ENCODE data around the gene CIZ1. TPM values are rescaled to one million over a fixed set of nuclear protein-coding genes. Genes with fewer than 3 reads are reported as not detected.

The CIZ1 gene
- total RNA-seq, 2 donors from 2014 or later = 161 to 203 TPM

DNA sequence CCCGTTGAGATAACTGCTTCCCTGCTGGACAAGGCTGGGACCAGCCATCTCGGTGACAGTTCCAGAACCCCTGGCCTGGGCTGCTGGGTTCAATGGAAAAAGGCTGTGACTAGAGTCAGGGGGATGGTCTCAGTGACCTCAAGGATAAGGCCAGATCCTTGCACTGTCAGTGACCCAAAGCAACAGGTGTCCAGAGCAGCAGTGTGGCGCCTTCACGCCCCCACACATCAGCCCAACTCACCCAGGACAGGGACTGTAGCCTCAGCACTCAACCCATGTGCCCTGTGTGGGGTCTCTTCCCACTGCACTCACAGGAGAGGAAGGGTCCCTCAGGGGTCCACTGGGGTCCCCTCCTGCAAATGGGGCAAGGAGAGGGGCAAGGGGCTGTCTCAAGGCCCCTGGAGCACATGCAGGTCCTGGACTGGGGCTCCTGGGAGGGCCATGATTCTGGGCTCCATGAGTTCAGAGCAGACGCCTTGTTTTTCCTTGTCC is 42.8 kb downstream of the CIZ1 start:
- ATAC-seq (replicated peaks in 1 of 2) (no peak), DNase-seq (no peak)
- H3K4me3 Mint-ChIP-seq = no peak overlapping the region
- H3K4me1 Mint-ChIP-seq (ENCODE audit: low read depth) = peaks cover 6% of the 10 kb centered on the region
- H3K9me3 Mint-ChIP-seq = no peaks in the 10 kb centered on the region
- no peaks in the 10 kb centered on the region for H3K36me3 Mint-ChIP-seq (ENCODE audit: insufficient read depth in 2 of 2)
- H3K27ac Mint-ChIP-seq = no peak overlapping the region
- H3K27me3 Mint-ChIP-seq (ENCODE audit: low read depth) = no peaks in the 10 kb centered on the region

DNA sequence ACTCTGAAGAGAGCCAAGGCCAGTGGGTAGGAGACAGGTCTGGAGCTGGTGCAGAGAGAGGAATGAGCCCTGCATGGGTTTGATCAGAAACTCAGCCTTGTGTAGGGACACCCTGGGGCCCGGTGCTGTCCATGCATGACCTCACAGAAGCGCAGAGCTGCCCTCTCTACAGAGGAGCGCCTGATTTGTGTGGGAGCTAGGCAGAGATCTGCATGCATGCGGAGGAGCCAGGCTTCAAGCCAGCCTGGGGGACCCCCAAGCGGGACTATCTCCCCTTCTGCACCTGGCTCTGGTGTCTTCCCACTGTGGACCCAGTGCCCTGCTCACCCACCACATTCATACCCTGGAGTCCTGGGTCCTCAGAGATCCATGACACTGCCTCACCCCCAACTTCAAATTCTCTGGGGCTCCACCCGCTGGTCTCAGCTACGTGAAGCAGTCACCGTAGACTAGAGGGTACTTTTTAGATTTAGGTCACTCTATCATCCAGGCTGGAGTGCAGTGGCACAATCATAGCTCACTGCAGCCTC is 44.7 kb downstream of the CIZ1 start:
- Mint-ChIP-seq H3K27ac (no peak overlapping the region), H3K27me3 (ENCODE audit: low read depth) (no peaks in the 10 kb centered on the region), H3K4me3 (no peak overlapping the region), H3K36me3 (ENCODE audit: insufficient read depth in 2 of 2) (no peaks in the 10 kb centered on the region), H3K4me1 (ENCODE audit: low read depth) (peaks cover 15% of the 10 kb centered on the region), H3K9me3 (no peaks in the 10 kb centered on the region)
- ATAC-seq (replicated peaks in 1 of 2) (no peak), DNase-seq (no peak)

GRCh38 chr9:128145951-128146351 is 45.4 kb downstream of the CIZ1 start:
- Mint-ChIP-seq H3K4me1 (ENCODE audit: low read depth) (peaks cover 14% of the 10 kb centered on the region), H3K9me3 (no peaks in the 10 kb centered on the region), H3K4me3 (no peak overlapping the region), H3K36me3 (ENCODE audit: insufficient read depth in 2 of 2) (no peaks in the 10 kb centered on the region), H3K27ac (no peak overlapping the region), H3K27me3 (ENCODE audit: low read depth) (no peaks in the 10 kb centered on the region)
- no peak for ATAC-seq (replicated peaks in 1 of 2)
- no peak for DNase-seq

DNA sequence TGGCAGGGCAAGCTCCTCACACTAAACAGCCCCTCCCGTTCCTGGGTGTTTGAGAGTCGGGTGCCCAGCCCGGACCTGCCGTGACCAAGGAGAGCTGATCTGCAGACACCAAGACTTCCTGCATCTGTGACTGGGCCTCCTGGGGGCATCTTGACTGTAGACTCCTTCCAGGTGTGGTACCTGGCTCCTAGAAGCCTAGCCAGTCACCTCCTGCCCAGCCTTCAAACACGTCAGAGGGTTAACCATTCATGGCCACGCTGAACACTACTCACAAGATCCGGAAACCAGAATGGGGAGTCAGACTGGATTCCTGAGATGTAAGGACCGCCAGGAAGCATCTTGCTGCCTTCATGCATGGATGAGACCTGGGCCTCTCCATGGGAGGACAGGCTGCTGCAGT is 45.8 kb downstream of the CIZ1 start:
- ATAC-seq (replicated peaks in 1 of 2) (no peak), DNase-seq (no peak)
- H3K4me3 Mint-ChIP-seq = no peak overlapping the region
- H3K27me3 Mint-ChIP-seq (ENCODE audit: low read depth) = no peaks in the 10 kb centered on the region
- H3K9me3 Mint-ChIP-seq = no peaks in the 10 kb centered on the region
- H3K36me3 Mint-ChIP-seq (ENCODE audit: insufficient read depth in 2 of 2) = no peaks in the 10 kb centered on the region
- H3K27ac Mint-ChIP-seq = no peak overlapping the region
- peaks cover 10% of the 10 kb centered on the region for H3K4me1 Mint-ChIP-seq (ENCODE audit: low read depth)

DNA sequence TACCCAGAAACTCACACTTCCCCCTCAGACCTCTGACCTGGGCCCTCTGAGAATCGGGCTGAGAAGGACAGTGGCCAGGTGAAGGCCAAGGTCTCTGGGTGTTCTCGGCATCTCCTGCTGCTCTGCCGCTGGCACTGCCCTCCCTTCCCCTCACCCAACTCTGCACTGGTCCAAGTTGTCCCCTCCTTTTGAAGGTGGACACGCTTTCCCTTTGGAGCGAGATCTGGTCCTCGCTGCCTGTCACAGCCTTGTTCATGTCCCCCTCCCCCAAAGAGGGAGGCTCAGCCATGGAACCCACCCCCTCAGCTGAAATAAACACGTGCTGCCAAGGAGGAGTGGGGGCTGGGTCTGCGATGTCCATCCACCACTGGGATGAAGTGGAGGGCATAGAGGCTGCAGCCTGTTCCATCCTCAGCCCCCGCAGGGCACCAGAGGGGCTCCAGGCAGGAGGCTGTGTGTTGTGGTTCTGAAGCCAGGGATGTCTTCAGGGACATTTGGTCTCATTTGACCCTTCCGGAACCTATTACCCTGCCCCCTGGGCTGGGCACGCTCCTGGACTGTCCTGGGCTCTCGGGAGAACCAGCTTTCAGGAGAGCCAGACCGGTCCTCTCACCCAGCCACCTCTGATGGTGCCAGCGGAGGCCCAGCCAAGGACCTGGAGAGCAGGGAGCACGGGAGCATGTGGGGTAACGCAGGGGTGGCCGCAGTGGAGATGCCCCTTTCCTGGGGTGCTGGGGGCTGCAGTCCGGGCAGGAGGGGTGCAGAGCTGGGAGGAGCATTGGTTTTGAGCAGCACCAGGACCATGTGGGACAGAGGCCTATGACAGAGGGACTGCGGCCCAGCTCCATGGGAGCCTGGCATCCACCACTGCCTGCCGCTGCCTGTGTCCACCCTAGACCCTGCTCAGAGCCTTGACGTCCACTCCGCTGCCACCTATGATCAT is 46.9 kb downstream of the CIZ1 start:
- Mint-ChIP-seq H3K36me3 (ENCODE audit: insufficient read depth in 2 of 2) (no peaks in the 10 kb centered on the region), H3K27me3 (ENCODE audit: low read depth) (no peaks in the 10 kb centered on the region), H3K4me1 (ENCODE audit: low read depth) (peaks cover 9% of the 10 kb centered on the region), H3K9me3 (no peaks in the 10 kb centered on the region), H3K4me3 (no peak overlapping the region), H3K27ac (no peak overlapping the region)
- DNase-seq (no peak), ATAC-seq (replicated peaks in 1 of 2) (no peak)

DNA sequence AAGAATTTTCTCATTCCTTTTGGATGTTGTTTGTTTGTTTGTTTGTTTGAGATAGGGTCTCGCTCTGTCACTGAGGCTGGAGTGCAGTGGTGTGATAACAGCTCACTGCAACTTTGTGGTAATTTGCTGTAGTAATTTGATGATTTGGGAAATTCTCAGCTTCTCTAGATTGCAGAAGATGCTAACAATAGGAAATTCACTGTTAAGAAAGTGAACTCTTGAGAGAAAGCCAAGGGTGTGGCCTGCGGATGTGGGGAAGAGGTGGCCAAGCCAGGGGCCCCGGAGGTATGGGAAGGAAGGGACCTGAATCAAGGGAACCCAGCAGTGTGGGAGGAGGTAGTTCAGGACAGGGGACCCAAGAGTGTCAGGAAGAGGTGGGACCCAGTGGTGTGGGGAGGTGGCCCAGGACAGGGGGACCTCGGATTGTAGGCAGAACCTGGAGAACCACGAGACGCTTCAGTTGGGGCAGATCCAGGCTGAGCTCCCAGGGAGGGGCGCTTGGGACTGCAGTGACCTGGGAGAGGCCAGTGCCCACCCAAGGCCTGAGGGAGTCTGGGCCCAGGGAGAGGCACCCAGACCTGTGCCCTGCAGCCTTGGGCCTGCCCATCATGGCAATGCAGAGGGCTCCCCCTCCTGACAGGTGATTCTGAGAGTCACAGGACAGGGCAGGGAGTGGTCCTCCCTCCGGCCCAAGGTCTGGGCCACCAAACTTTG is 47.7 kb downstream of the CIZ1 start:
- no peak for DNase-seq
- no peak for ATAC-seq (replicated peaks in 1 of 2)
- Mint-ChIP-seq H3K4me1 (ENCODE audit: low read depth) (peaks cover 9% of the 10 kb centered on the region), H3K27ac (no peak overlapping the region), H3K36me3 (ENCODE audit: insufficient read depth in 2 of 2) (no peaks in the 10 kb centered on the region), H3K4me3 (no peak overlapping the region), H3K27me3 (ENCODE audit: low read depth) (no peaks in the 10 kb centered on the region), H3K9me3 (no peaks in the 10 kb centered on the region)

DNA sequence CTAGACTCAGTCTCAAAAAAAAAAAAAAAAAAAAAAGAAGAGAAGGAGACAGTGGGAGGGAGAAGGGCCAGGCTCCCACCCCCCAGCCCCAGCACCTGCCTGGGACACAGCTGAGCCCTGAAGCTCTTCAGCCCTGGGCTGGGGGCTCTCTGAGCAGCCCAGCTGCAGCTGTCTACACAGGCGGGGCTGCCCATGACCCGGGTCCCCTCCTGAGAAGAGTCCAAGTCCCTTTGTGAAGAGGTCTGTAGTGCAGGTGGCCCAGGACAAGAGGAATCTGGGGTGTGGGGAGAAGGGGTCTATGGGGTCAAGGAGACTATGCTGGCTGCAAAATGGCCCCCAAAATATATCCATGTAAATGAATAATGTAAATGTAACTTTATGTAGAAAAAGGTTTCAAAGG is 48.8 kb downstream of the CIZ1 start:
- Mint-ChIP-seq H3K36me3 (ENCODE audit: insufficient read depth in 2 of 2) (no peaks in the 10 kb centered on the region), H3K27me3 (ENCODE audit: low read depth) (no peaks in the 10 kb centered on the region), H3K27ac (no peak overlapping the region), H3K9me3 (no peaks in the 10 kb centered on the region), H3K4me1 (ENCODE audit: low read depth) (peaks cover 9% of the 10 kb centered on the region), H3K4me3 (no peak overlapping the region)
- no peak for DNase-seq
- no peak for ATAC-seq (replicated peaks in 1 of 2)

DNA sequence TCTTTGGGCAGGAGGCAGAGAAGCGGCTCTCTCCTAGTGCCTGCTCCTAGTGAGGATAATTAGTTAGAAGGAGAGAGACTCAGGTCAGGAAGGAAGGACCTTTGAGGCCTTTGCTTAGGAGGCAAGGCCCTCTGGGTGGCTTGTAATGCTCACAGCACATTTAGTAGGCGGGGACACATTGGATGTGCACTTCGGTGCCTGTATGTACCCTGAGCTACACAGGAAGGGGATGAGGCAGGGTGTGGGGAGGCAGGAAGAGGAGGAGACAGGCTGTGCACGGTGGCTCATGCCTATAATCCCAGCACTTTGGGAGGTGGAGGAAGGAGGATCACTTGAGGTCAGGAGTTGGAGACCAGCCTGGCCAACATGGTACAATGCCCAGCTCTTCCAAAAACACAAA is 49.3 kb downstream of the CIZ1 start:
- Mint-ChIP-seq H3K9me3 (no peaks in the 10 kb centered on the region), H3K27ac (no peak overlapping the region), H3K4me3 (no peak overlapping the region), H3K27me3 (ENCODE audit: low read depth) (no peaks in the 10 kb centered on the region), H3K4me1 (ENCODE audit: low read depth) (peaks cover 9% of the 10 kb centered on the region), H3K36me3 (ENCODE audit: insufficient read depth in 2 of 2) (no peaks in the 10 kb centered on the region)
- ATAC-seq (replicated peaks in 1 of 2) (no peak), DNase-seq (no peak)

DNA sequence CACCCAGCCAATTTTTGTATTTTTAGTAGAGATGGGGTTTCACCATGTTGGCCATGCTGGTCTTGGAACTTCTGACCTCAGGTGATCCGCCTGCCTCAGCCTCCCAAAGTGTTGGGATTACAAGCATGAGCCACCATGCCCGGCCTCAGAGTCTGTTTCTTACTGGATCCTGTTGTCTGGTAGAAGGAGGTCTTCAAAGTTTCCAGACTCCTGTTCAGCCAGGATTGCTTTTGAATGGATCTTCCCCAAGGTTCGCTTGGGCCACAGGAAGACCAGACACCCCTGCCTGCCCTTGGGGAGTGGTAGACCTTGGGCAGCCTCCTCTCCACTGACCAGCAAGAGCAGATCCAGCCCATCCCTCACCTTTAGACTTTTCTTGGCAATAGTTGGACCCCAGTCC is 49.8 kb downstream of the CIZ1 start:
- H3K27ac Mint-ChIP-seq = no peak overlapping the region
- DNase-seq (no peak), ATAC-seq (replicated peaks in 1 of 2) (no peak)
- H3K4me3 Mint-ChIP-seq = no peak overlapping the region
- H3K4me1 Mint-ChIP-seq (ENCODE audit: low read depth) = peaks cover 9% of the 10 kb centered on the region
- H3K9me3 Mint-ChIP-seq = no peaks in the 10 kb centered on the region
- no peaks in the 10 kb centered on the region for H3K27me3 Mint-ChIP-seq (ENCODE audit: low read depth)
- H3K36me3 Mint-ChIP-seq (ENCODE audit: insufficient read depth in 2 of 2) = no peaks in the 10 kb centered on the region

DNA sequence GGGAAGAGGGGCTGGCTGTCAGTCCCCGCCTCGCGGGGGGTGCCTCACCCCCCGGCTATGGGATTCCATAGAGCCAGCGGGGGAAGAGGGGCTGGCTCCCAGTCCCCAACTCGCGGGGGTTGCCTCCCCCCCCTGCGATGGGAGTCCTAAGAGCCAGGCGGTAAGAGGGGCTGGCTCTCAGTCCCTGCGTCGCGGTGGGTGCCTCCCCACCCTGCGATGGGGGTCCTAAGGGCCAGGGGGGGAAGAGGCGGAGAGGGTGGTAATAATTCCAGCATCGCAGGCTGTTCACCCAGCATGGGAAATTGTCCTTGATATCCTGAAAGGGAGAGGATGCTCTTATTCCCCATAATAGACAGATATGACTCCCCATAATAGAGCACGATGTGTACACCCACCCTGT is 51.8 kb downstream of the CIZ1 start:
- H3K27ac Mint-ChIP-seq = no peak overlapping the region
- no peaks in the 10 kb centered on the region for H3K27me3 Mint-ChIP-seq (ENCODE audit: low read depth)
- no peak for DNase-seq
- peaks cover 16% of the 10 kb centered on the region for H3K4me1 Mint-ChIP-seq (ENCODE audit: low read depth)
- no peaks in the 10 kb centered on the region for H3K36me3 Mint-ChIP-seq (ENCODE audit: insufficient read depth in 2 of 2)
- no peaks in the 10 kb centered on the region for H3K9me3 Mint-ChIP-seq
- H3K4me3 Mint-ChIP-seq = no peak overlapping the region
- no peak for ATAC-seq (replicated peaks in 1 of 2)

DNA sequence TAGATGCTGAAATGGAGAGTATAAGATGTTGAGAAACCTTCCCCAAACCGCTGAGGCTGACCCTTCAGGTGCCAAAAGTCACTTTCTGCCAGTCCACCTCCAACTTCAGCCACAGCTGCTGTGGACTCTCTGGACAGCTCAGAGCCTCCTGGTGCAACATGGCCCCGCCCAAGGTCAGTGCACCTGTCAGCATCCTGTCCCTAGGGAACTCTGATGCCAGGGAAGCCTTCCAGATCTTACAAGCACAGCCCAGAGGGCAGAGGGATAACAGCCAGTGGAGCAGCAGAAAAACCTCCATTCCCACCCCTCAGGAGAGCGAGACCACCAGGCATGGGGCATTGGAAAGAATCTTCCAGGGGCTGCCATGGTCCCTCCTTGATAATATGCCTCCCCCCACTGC is 53.4 kb downstream of the CIZ1 start:
- no peak for ATAC-seq (replicated peaks in 1 of 2)
- no peak for DNase-seq
- Mint-ChIP-seq H3K4me1 (ENCODE audit: low read depth) (peaks cover 16% of the 10 kb centered on the region), H3K27me3 (ENCODE audit: low read depth) (peaks cover 3% of the 10 kb centered on the region), H3K4me3 (no peak overlapping the region), H3K9me3 (no peaks in the 10 kb centered on the region), H3K36me3 (ENCODE audit: insufficient read depth in 2 of 2) (no peaks in the 10 kb centered on the region), H3K27ac (no peak overlapping the region)

DNA sequence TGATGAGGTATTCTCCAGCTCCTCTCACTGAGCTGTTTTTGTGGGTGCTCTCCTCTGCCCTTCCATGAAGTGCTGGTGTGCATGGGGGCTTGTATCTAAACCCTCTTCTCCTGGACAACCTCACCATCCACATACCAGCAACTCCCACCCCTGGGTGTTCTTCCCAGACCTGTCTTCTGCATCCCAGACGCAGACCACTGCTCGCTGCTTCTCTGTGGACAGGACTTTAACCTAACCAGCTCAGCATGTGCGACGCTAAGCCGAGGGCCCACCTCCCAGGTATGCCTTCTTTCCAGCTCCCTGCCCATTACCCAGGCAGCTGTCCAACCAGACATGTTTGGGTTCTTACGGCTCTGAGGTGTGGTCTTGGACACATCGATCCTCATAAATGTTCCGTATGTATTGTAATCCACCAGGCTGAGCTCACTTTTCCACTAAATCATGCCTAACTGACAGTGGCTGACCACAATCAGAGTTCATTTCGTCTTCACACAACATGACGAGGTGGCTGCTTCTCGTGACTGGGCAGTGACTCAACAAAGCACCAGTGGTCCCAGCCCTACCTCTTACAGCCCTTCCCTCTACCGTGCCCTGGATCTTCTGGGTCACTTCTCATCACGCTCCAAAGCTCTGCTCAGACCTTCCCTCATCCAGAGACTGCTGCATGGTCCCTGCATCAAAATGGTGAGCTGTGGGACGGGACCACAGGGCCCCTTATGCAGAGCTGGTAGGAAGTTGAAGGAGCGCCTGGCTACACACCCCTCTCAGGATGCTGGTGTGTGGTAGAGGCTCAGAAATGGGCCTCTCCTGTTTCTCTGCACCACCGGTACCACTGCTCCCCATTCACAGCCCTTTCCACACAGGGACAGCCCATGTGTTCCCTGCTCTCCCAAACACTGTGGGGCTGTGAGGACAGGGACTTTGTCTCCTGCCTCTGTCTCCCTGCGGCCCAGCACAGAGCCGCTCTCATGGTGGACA is 54.3 kb downstream of the CIZ1 start:
- Mint-ChIP-seq H3K27ac (no peak overlapping the region), H3K9me3 (no peaks in the 10 kb centered on the region), H3K4me3 (no peak overlapping the region), H3K36me3 (ENCODE audit: insufficient read depth in 2 of 2) (no peaks in the 10 kb centered on the region), H3K27me3 (ENCODE audit: low read depth) (peaks cover 5% of the 10 kb centered on the region), H3K4me1 (ENCODE audit: low read depth) (peaks cover 11% of the 10 kb centered on the region)
- ATAC-seq (replicated peaks in 1 of 2) (no peak), DNase-seq (no peak)
